K562 (cell line): ENCODE measurements around the gene KIZ. TPM values are rescaled to one million over a fixed set of nuclear protein-coding genes. Genes with fewer than 3 reads are reported as not detected.

ENCODE experiments used
- ATAC-seq: fragments of 200-7000 bp; cut with Tn5 transposase; 3 replicates; pipeline ENCODE4 v1.9.1; 2020; ENCODE audit warnings: moderate library complexity
- BruUV-seq: library from RNA; stranded (reverse); fragments of 400-500 nt; replicated peaks from 2 replicates; lab custom pipeline; 2021; lab: Mats Ljungman, UMichigan
- CTCF ChIA-PET: fragments of 300-600 bp; formaldehyde crosslinking; extraction: SDS; loops from one replicate; lab custom pipeline; 2021; ENCODE audit warnings: low intra/inter-chr PET ratio; lab: Yijun Ruan, JAX
- POLR2A ChIA-PET: fragments of 300-600, 350-650 bp; sonication (Branson Sonifier 250); formaldehyde crosslinking; extraction: SDS; loops from one replicate; lab custom pipeline; 2021; ENCODE audit warnings: antibody characterized with exemption, inconsistent platforms; lab: Yijun Ruan, JAX
- DNase-seq, 4 experiments: peaks; one replicate each; pipeline versions ENCODE4 v3.0.0 to v3.0.0-alpha.2; 2011 to 2018; ENCODE audit warnings: low spot score in 3 of 4, mixed read lengths in 3 of 4; ENCODE audit errors: extremely low read depth in 1 of 4
- FAIRE-seq: peaks from 2 replicates; lab custom pipeline; 2011; peaks lifted over from hg19 to GRCh38; lab: Jason Lieb, UNC
- H2AFZ ChIP-seq: 2 replicates; pipeline ENCODE4 v1.6.0; 2011; ENCODE audit warnings: low read depth, low read length, control low read depth, inconsistent platforms
- H3K27ac ChIP-seq: fragments of 200-600 bp; 3 replicates; pipeline ENCODE4 v1.8.0; 2011; ENCODE audit warnings: low read depth, mild to moderate bottlenecking, control low read depth, inconsistent platforms, low read length, moderate library complexity, mixed read lengths; ENCODE audit errors: extremely low read depth
- H3K27me3 ChIP-seq, 2 experiments: fragments of 300-600 bp in 1 of 2; 2 replicates in 1 of 2; 3 replicates in 1 of 2; pipeline versions ENCODE4 v1.6.0 to v1.8.0; 2011; ENCODE audit warnings: inconsistent platforms in 2 of 2, low read length in 2 of 2, mild to moderate bottlenecking in 1 of 2, mixed read lengths in 1 of 2, moderate library complexity in 1 of 2; ENCODE audit not compliant: control insufficient read depth in 2 of 2, insufficient read depth in 2 of 2
- H3K36me3 ChIP-seq: fragments of 300-600 bp; 3 replicates; pipeline ENCODE4 v1.8.0; 2011; ENCODE audit warnings: mild to moderate bottlenecking, low read length, inconsistent platforms; ENCODE audit not compliant: control insufficient read depth, insufficient read depth
- H3K4me1 ChIP-seq, 2 experiments: fragments of 200-600 bp in 1 of 2; replicated peaks in 1 of 2; 2 replicates in 1 of 2; 3 replicates in 1 of 2; pipeline versions ENCODE4 v1.5.1 to v1.8.0; 2011; ENCODE audit warnings: inconsistent platforms in 2 of 2, low read length in 2 of 2, mild to moderate bottlenecking in 1 of 2, mixed read lengths in 1 of 2, moderate library complexity in 1 of 2; ENCODE audit not compliant: control insufficient read depth in 2 of 2, insufficient read depth in 2 of 2
- H3K4me2 ChIP-seq: 2 replicates; pipeline ENCODE4 v1.6.1; 2011; ENCODE audit warnings: low read length, control low read depth, inconsistent platforms, mixed read lengths; ENCODE audit not compliant: insufficient read depth
- H3K4me3 ChIP-seq: fragments of 200-600 bp; sonication (generic), shearing (Covaris generic); 2 replicates; pipeline ENCODE4 v1.5.1; 2016; ENCODE audit warnings: control low read depth, inconsistent platforms
- H3K79me2 ChIP-seq: fragments of 200-600 bp; 3 replicates; pipeline ENCODE4 v1.8.0; 2011; ENCODE audit warnings: low read length, inconsistent platforms; ENCODE audit not compliant: control insufficient read depth, insufficient read depth
- H3K9ac ChIP-seq, 2 experiments: 2 replicates each; pipeline versions ENCODE4 v1.6.0 to v1.6.1; 2011; ENCODE audit warnings: low read depth in 2 of 2, low read length in 2 of 2, control low read depth in 1 of 2, inconsistent platforms in 1 of 2, mild to moderate bottlenecking in 1 of 2, mixed read lengths in 1 of 2; ENCODE audit not compliant: insufficient read depth in 1 of 2
- H3K9me1 ChIP-seq: one replicate; pipeline ENCODE4 v1.6.0; 2011; ENCODE audit warnings: inconsistent platforms, mild to moderate bottlenecking, low read length, moderate library complexity; ENCODE audit not compliant: control insufficient read depth, insufficient read depth
- H3K9me3 ChIP-seq: replicated peaks from 2 replicates; pipeline ENCODE4 v1.5.1; 2011; ENCODE audit warnings: low read depth, low read length, inconsistent platforms; ENCODE audit not compliant: control insufficient read depth, insufficient read depth
- H4K20me1 ChIP-seq: replicated peaks from 2 replicates; pipeline ENCODE4 v1.6.1; 2011; ENCODE audit warnings: low read length, inconsistent platforms, mixed read lengths; ENCODE audit not compliant: control insufficient read depth, insufficient read depth
- ATF1 ChIP-seq, 2 experiments: fragments of 450-650 bp in 1 of 2; IDR thresholded peaks; 2 replicates each; pipeline ENCODE4 v1.6.1; 2016; ENCODE audit warnings: missing compliant biosample characterization in 1 of 2, missing genetic modification characterization in 1 of 2
- CHD4 ChIP-seq: fragments of 200-600 bp; sonication (generic); IDR thresholded peaks from 3 replicates; pipeline ENCODE4 v1.6.1; 2012; ENCODE audit warnings: low read depth, mild to moderate bottlenecking, mixed read lengths, low read length, inconsistent platforms; ENCODE audit not compliant: insufficient read depth, insufficient replicate concordance, poor library complexity, severe bottlenecking
- FOXK1 ChIP-seq: sonication (generic); formaldehyde crosslinking; IDR thresholded peaks from 2 replicates; pipeline ENCODE4 v1.8.0; 2022; ENCODE audit warnings: missing genetic modification reagents, mild to moderate bottlenecking, borderline replicate concordance
- NR2C1 ChIP-seq, 2 experiments: fragments of 450-650 bp; IDR thresholded peaks; 2 replicates each; pipeline ENCODE4 v1.6.1; 2017; ENCODE audit warnings: mild to moderate bottlenecking in 2 of 2, antibody characterized with exemption in 1 of 2, inconsistent platforms in 1 of 2, missing compliant biosample characterization in 1 of 2, missing genetic modification characterization in 1 of 2
- POLR2AphosphoS2 ChIP-seq: IDR thresholded peaks from 2 replicates; pipeline ENCODE4 v1.6.1; 2012; ENCODE audit warnings: low read length, improper control_type of control experiment
- WGBS: fragments of 100-300 bp; shearing (Covaris generic); methylation state at CpG from one replicate; pipeline ENCODE4 v1.1.6; 2016; ENCODE audit warnings: low coverage, mixed read lengths; ENCODE audit not compliant: insufficient coverage; ENCODE audit errors: missing lambda C conversion rate; 5-methylcytosine and 5-hydroxymethylcytosine counted together
- in situ Hi-C: fragments of 300-500 bp; cut with MboI; formaldehyde crosslinking; loops from 4 replicates; pipeline ENCODE4 v1.15.0; 2018; ENCODE audit warnings: inconsistent platforms, mixed read lengths
- intact Hi-C: fragments of 100-400 bp; cut with micrococcal nuclease; formaldehyde crosslinking; loops from 2 replicates; pipeline ENCODE4 v1.14.2; 2022
- polyA plus RNA-seq, 8 experiments: library from polyadenylated mRNA; depleted of rRNA in 4 of 8; stranded (reverse) in 5 of 8; unstranded in 3 of 8; fragments of >200 nt; fragmentation: Nextera tagmentation in 2 of 8; fragmentation: Illumina TruSeq in 1 of 8; extraction: Ambion mirVana in 2 of 8; extraction: Trizol in 1 of 8; gene quantifications; 2 replicates each; pipeline versions ENCODE4 v1.2.1 to v1.2.3, GENCODE V29; 2011 to 2014; ENCODE audit warnings: inconsistent platforms in 1 of 8, missing spikeins in 1 of 8
- total RNA-seq, 7 experiments: library from RNA; depleted of rRNA in 6 of 7; stranded (reverse); fragments of >200 nt in 6 of 7; fragmentation: Illumina TruSeq in 2 of 7; extraction: Trizol in 2 of 7; gene quantifications; 2 replicates each; pipeline versions ENCODE4 v1.2.1 to v1.2.3, GENCODE V29; 2011 to 2021; ENCODE audit warnings: low replicate concordance in 1 of 7
- TF ChIP-seq, protein P1 (sequence below): fragments of 250-450 bp; sonication (Bioruptor Pico); IDR thresholded peaks from 2 replicates; pipeline ENCODE4 v1.5.0; 2021

Gene KIZ
- total and polyA plus RNA-seq, 9 of the 15 experiments (the other 6 are each of a cell fraction or from before 2014, with no cell fraction given), result 4.9 to 21.1 (median 13.5) TPM

- intact Hi-C loops (no loop called here), in situ Hi-C loops (no loop called here)
- no peak overlapping the region for H3K27ac ChIP-seq
- no peak overlapping the region for H3K9ac ChIP-seq
- no peaks in the 10 kb centered on the region for H3K9me3 ChIP-seq
- H4K20me1 ChIP-seq, result no peaks in the 10 kb centered on the region
- ATAC-seq (no peak), FAIRE-seq (no peak), DNase-seq (no peak)
- no peaks in the 10 kb centered on the region for H3K79me2 ChIP-seq
- no peak for TF ChIP-seq POLR2AphosphoS2
- TF ChIP-seq CHD4, result no peak
- no peak for TF ChIP-seq FOXK1 (CRISPR knock-in tag)
- 62% methylated on average over 5 of the region's 5 CpGs for WGBS
- no TSS peak for BruUV-seq
- POLR2A ChIA-PET, result interaction anchor here (0.6 to 1.3 kb wide), 3 partner anchors 26 to 117 kb away, joined by 3 to 5 read pairs (median 3); partner anchors contain the start of gene KIZ
- no peaks in the 10 kb centered on the region; the same call in 2 of the 3 replicates for H3K36me3 ChIP-seq
- no peak overlapping the region for H3K4me3 ChIP-seq
- no peak overlapping the region for H3K4me2 ChIP-seq
- H3K9me1 ChIP-seq, result no peaks in the 10 kb centered on the region
- no peak overlapping the region for H2AFZ ChIP-seq
- H3K27me3 ChIP-seq, result no peaks in the 10 kb centered on the region
- no peaks in the 10 kb centered on the region; a peak in 1 of 5 replicates for H3K4me1 ChIP-seq
- CTCF ChIA-PET, result no interaction called here
Measured at GRCh38 chr20:21151791-21152190, 25.9 kb downstream of the KIZ start.

GRCh38 chr20:21154692-21155091 is 28.8 kb downstream of the KIZ start:
- Histone ChIP-seq H3K4me3 (no peak overlapping the region), H3K4me2 (no peak overlapping the region), H3K36me3 (no peaks in the 10 kb centered on the region), H3K4me1 (no peaks in the 10 kb centered on the region; a peak in 1 of 5 replicates), H3K9me1 (no peaks in the 10 kb centered on the region), H4K20me1 (no peaks in the 10 kb centered on the region), H3K9me3 (no peaks in the 10 kb centered on the region), H3K27me3 (no peaks in the 10 kb centered on the region), H2AFZ (no peak overlapping the region), H3K27ac (no peak overlapping the region), H3K9ac (no peak overlapping the region), H3K79me2 (no peaks in the 10 kb centered on the region)
- in situ Hi-C loops, result no loop called here
- ChIA-PET POLR2A (no interaction called here), CTCF (no interaction called here)
- no TSS peak for BruUV-seq
- no peak for FAIRE-seq
- TF ChIP-seq ATF1 (CRISPR knock-in tag; IDR thresholded peaks at IDR 0.05) (no peak), ATF1 (tag; IDR thresholded peaks at IDR 0.05) (no peak), NR2C1 (IDR thresholded peaks at IDR 0.05) (no peak), NR2C1 (tag; IDR thresholded peaks at IDR 0.05) (no peak)
- TF ChIP-seq, protein P1, sequence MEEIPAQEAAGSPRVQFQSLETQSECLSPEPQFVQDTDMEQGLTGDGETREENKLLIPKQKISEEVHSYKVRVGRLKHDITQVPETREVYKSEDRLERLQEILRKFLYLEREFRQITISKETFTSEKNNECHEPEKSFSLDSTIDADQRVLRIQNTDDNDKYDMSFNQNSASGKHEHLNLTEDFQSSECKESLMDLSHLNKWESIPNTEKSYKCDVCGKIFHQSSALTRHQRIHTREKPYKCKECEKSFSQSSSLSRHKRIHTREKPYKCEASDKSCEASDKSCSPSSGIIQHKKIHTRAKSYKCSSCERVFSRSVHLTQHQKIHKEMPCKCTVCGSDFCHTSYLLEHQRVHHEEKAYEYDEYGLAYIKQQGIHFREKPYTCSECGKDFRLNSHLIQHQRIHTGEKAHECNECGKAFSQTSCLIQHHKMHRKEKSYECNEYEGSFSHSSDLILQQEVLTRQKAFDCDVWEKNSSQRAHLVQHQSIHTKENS (CRISPR knock-in tag), result no peak
- no peak for ATAC-seq
- no peak for DNase-seq
- intact Hi-C loops, result no loop called here
- 23% methylated on average over 2 of the region's 2 CpGs for WGBS
